ENCODE results near the gene WNT4.

- TF ChIP-seq POLR2A (IDR thresholded peaks at IDR 0.05) (no peak), CTCF (IDR thresholded peaks at IDR 0.05) (no peak), EP300 (IDR thresholded peaks at IDR 0.05) (no peak)
Measured at GRCh38 chr1:22077728-22078127, 65.2 kb downstream of the WNT4 start.
